ENCODE data around the gene CAPN10.

Gene CAPN10

GRCh38 chr2:240595381-240596079, 9.0 kb downstream of the CAPN10 start:
- Histone ChIP-seq H3K9me3 (ENCODE audit: control insufficient read depth in 5 of 5, low read length in 5 of 5) (no peaks in the 10 kb centered on the region), H3K4me1 (ENCODE audit: control insufficient read depth in 5 of 5, insufficient read depth in 5 of 5, low read length in 5 of 5) (peaks cover 0 to 28% (median 18%) of the 10 kb centered on the region in 5 donors), H3K9ac (ENCODE audit: low read length in 5 of 5) (peak overlapping the region in 1 of 5 donors; percentile 50), H3K27ac (ENCODE audit: low read depth, low read length) (no peak overlapping the region), H3K4me3 (ENCODE audit: low read depth in 1 of 5, low read length in 5 of 5) (no peak overlapping the region), H3K27me3 (ENCODE audit: control insufficient read depth in 5 of 5, insufficient read depth in 4 of 5, low read length in 5 of 5) (no peaks in the 10 kb centered on the region), H3K36me3 (ENCODE audit: control insufficient read depth in 5 of 5, insufficient read depth in 5 of 5, low read length in 5 of 5) (peaks cover 0 to 89% (median 72%) of the 10 kb centered on the region in 5 donors)

GRCh38 chr2:240596080-240596460, 9.5 kb downstream of the CAPN10 start:
- Histone ChIP-seq H3K4me1 (ENCODE audit: control insufficient read depth in 5 of 5, insufficient read depth in 5 of 5, low read length in 5 of 5) (peaks cover 0 to 28% (median 18%) of the 10 kb centered on the region in 5 donors), H3K4me3 (ENCODE audit: low read depth in 1 of 5, low read length in 5 of 5) (peak overlapping the region in 1 of 5 donors; percentile 1), H3K36me3 (ENCODE audit: control insufficient read depth in 5 of 5, insufficient read depth in 5 of 5, low read length in 5 of 5) (peaks cover 0 to 89% (median 68%) of the 10 kb centered on the region in 5 donors), H3K27me3 (ENCODE audit: control insufficient read depth in 5 of 5, insufficient read depth in 4 of 5, low read length in 5 of 5) (no peaks in the 10 kb centered on the region), H3K9me3 (ENCODE audit: control insufficient read depth in 5 of 5, low read length in 5 of 5) (no peaks in the 10 kb centered on the region), H3K27ac (ENCODE audit: low read depth, low read length) (no peak overlapping the region), H3K9ac (ENCODE audit: low read length in 5 of 5) (peak overlapping the region in 1 of 5 donors; percentile 50)

GRCh38 chr2:240596491-240596931, 10.0 kb downstream of the CAPN10 start:
- H3K36me3 ChIP-seq (ENCODE audit: control insufficient read depth in 5 of 5, insufficient read depth in 5 of 5, low read length in 5 of 5), result peaks cover 0 to 86% (median 64%) of the 10 kb centered on the region in 5 donors
- peaks cover 0 to 28% (median 18%) of the 10 kb centered on the region in 5 donors for H3K4me1 ChIP-seq (ENCODE audit: control insufficient read depth in 5 of 5, insufficient read depth in 5 of 5, low read length in 5 of 5)
- no peak overlapping the region for H3K27ac ChIP-seq (ENCODE audit: low read depth, low read length)
- H3K9me3 ChIP-seq (ENCODE audit: control insufficient read depth in 5 of 5, low read length in 5 of 5), result no peaks in the 10 kb centered on the region
- H3K9ac ChIP-seq (ENCODE audit: low read length in 5 of 5), result peak overlapping the region in 1 of 5 donors; percentile 50
- H3K4me3 ChIP-seq (ENCODE audit: low read depth in 1 of 5, low read length in 5 of 5), result peak overlapping the region in 1 of 5 donors; percentile 1
- H3K27me3 ChIP-seq (ENCODE audit: control insufficient read depth in 5 of 5, insufficient read depth in 4 of 5, low read length in 5 of 5), result no peaks in the 10 kb centered on the region

- Histone ChIP-seq H3K4me3 (ENCODE audit: low read depth in 1 of 5, low read length in 5 of 5) (no peak overlapping the region), H3K27me3 (ENCODE audit: control insufficient read depth in 5 of 5, insufficient read depth in 4 of 5, low read length in 5 of 5) (no peaks in the 10 kb centered on the region), H3K4me1 (ENCODE audit: control insufficient read depth in 5 of 5, insufficient read depth in 5 of 5, low read length in 5 of 5) (peaks cover 0 to 28% (median 18%) of the 10 kb centered on the region in 5 donors), H3K9ac (ENCODE audit: low read length in 5 of 5) (no peak overlapping the region), H3K36me3 (ENCODE audit: control insufficient read depth in 5 of 5, insufficient read depth in 5 of 5, low read length in 5 of 5) (peaks cover 0 to 81% (median 61%) of the 10 kb centered on the region in 5 donors), H3K9me3 (ENCODE audit: control insufficient read depth in 5 of 5, low read length in 5 of 5) (no peaks in the 10 kb centered on the region), H3K27ac (ENCODE audit: low read depth, low read length) (no peak overlapping the region)
Observed at GRCh38 chr2:240597054-240597418, 10.5 kb downstream of the CAPN10 start.

- peaks cover 0 to 28% (median 18%) of the 10 kb centered on the region in 5 donors for H3K4me1 ChIP-seq (ENCODE audit: control insufficient read depth in 5 of 5, insufficient read depth in 5 of 5, low read length in 5 of 5)
- H3K27me3 ChIP-seq (ENCODE audit: control insufficient read depth in 5 of 5, insufficient read depth in 4 of 5, low read length in 5 of 5), result no peaks in the 10 kb centered on the region
- H3K9me3 ChIP-seq (ENCODE audit: control insufficient read depth in 5 of 5, low read length in 5 of 5), result no peaks in the 10 kb centered on the region
- peaks cover 0 to 75% (median 57%) of the 10 kb centered on the region in 5 donors for H3K36me3 ChIP-seq (ENCODE audit: control insufficient read depth in 5 of 5, insufficient read depth in 5 of 5, low read length in 5 of 5)
- H3K4me3 ChIP-seq (ENCODE audit: low read depth in 1 of 5, low read length in 5 of 5), result no peak overlapping the region
- no peak overlapping the region for H3K27ac ChIP-seq (ENCODE audit: low read depth, low read length)
- H3K9ac ChIP-seq (ENCODE audit: low read length in 5 of 5), result no peak overlapping the region
Observed at GRCh38 chr2:240597419-240598181, 11.1 kb downstream of the CAPN10 start.

- H3K27ac ChIP-seq (ENCODE audit: low read depth, low read length), result no peak overlapping the region
- H3K9ac ChIP-seq (ENCODE audit: low read length in 5 of 5), result no peak overlapping the region
- H3K4me3 ChIP-seq (ENCODE audit: low read depth in 1 of 5, low read length in 5 of 5), result no peak overlapping the region
- H3K36me3 ChIP-seq (ENCODE audit: control insufficient read depth in 5 of 5, insufficient read depth in 5 of 5, low read length in 5 of 5), result peaks cover 0 to 71% (median 52%) of the 10 kb centered on the region in 5 donors
- peaks cover 0 to 28% (median 18%) of the 10 kb centered on the region in 5 donors for H3K4me1 ChIP-seq (ENCODE audit: control insufficient read depth in 5 of 5, insufficient read depth in 5 of 5, low read length in 5 of 5)
- H3K9me3 ChIP-seq (ENCODE audit: control insufficient read depth in 5 of 5, low read length in 5 of 5), result no peaks in the 10 kb centered on the region
- H3K27me3 ChIP-seq (ENCODE audit: control insufficient read depth in 5 of 5, insufficient read depth in 4 of 5, low read length in 5 of 5), result no peaks in the 10 kb centered on the region
Observed at GRCh38 chr2:240598311-240598911, 11.9 kb downstream of the CAPN10 start.

- H3K9ac ChIP-seq (ENCODE audit: low read length in 5 of 5), result no peak overlapping the region
- H3K4me1 ChIP-seq (ENCODE audit: control insufficient read depth in 5 of 5, insufficient read depth in 5 of 5, low read length in 5 of 5), result peaks cover 2 to 29% (median 19%) of the 10 kb centered on the region in 5 donors
- no peaks in the 10 kb centered on the region for H3K9me3 ChIP-seq (ENCODE audit: control insufficient read depth in 5 of 5, low read length in 5 of 5)
- no peak overlapping the region for H3K27ac ChIP-seq (ENCODE audit: low read depth, low read length)
- no peaks in the 10 kb centered on the region for H3K27me3 ChIP-seq (ENCODE audit: control insufficient read depth in 5 of 5, insufficient read depth in 4 of 5, low read length in 5 of 5)
- peaks cover 0 to 64% (median 49%) of the 10 kb centered on the region in 5 donors for H3K36me3 ChIP-seq (ENCODE audit: control insufficient read depth in 5 of 5, insufficient read depth in 5 of 5, low read length in 5 of 5)
- H3K4me3 ChIP-seq (ENCODE audit: low read depth in 1 of 5, low read length in 5 of 5), result no peak overlapping the region
Observed at GRCh38 chr2:240599141-240599583, 12.6 kb downstream of the CAPN10 start.

GRCh38 chr2:240600451-240600961, 14.0 kb downstream of the CAPN10 start:
- Histone ChIP-seq H3K27me3 (ENCODE audit: control insufficient read depth in 5 of 5, insufficient read depth in 4 of 5, low read length in 5 of 5) (no peaks in the 10 kb centered on the region), H3K36me3 (ENCODE audit: control insufficient read depth in 5 of 5, insufficient read depth in 5 of 5, low read length in 5 of 5) (peaks cover 0 to 56% (median 41%) of the 10 kb centered on the region in 5 donors), H3K4me3 (ENCODE audit: low read depth in 1 of 5, low read length in 5 of 5) (no peak overlapping the region), H3K27ac (ENCODE audit: low read depth, low read length) (no peak overlapping the region), H3K9me3 (ENCODE audit: control insufficient read depth in 5 of 5, low read length in 5 of 5) (no peaks in the 10 kb centered on the region), H3K9ac (ENCODE audit: low read length in 5 of 5) (no peak overlapping the region), H3K4me1 (ENCODE audit: control insufficient read depth in 5 of 5, insufficient read depth in 5 of 5, low read length in 5 of 5) (peaks cover 2 to 27% (median 23%) of the 10 kb centered on the region in 5 donors)

GRCh38 chr2:240601061-240601830, 14.7 kb downstream of the CAPN10 start:
- H3K27ac ChIP-seq (ENCODE audit: low read depth, low read length), result no peak overlapping the region
- no peaks in the 10 kb centered on the region for H3K27me3 ChIP-seq (ENCODE audit: control insufficient read depth in 5 of 5, insufficient read depth in 4 of 5, low read length in 5 of 5)
- peaks cover 2 to 19% (median 17%) of the 10 kb centered on the region in 5 donors for H3K4me1 ChIP-seq (ENCODE audit: control insufficient read depth in 5 of 5, insufficient read depth in 5 of 5, low read length in 5 of 5)
- no peak overlapping the region for H3K4me3 ChIP-seq (ENCODE audit: low read depth in 1 of 5, low read length in 5 of 5)
- no peaks in the 10 kb centered on the region for H3K9me3 ChIP-seq (ENCODE audit: control insufficient read depth in 5 of 5, low read length in 5 of 5)
- H3K9ac ChIP-seq (ENCODE audit: low read length in 5 of 5), result no peak overlapping the region
- H3K36me3 ChIP-seq (ENCODE audit: control insufficient read depth in 5 of 5, insufficient read depth in 5 of 5, low read length in 5 of 5), result peaks cover 0 to 48% (median 33%) of the 10 kb centered on the region in 5 donors
